Rectal smooth muscle tissue (tissue), 1 donor: Measurements from ENCODE around the gene SCYGR1.
"Not testable (repeated sequence)": the region's sequence is repeated elsewhere in the genome, so short reads cannot be mapped to it uniquely, and the experiment has no call there.

Source experiments
- H3K27ac ChIP-seq: one replicate; pipeline ENCODE4 v1.7.0; 2013; ENCODE audit warnings: low read depth, low read length, inconsistent platforms
- H3K27me3 ChIP-seq: one replicate; pipeline ENCODE4 v1.7.0; 2013; ENCODE audit warnings: low read length; ENCODE audit not compliant: control insufficient read depth, insufficient read depth
- H3K36me3 ChIP-seq: one replicate; pipeline ENCODE4 v1.7.0; 2013; ENCODE audit warnings: low read length; ENCODE audit not compliant: control insufficient read depth, insufficient read depth
- H3K4me1 ChIP-seq: one replicate; pipeline ENCODE4 v1.7.0; 2013; ENCODE audit warnings: low read length; ENCODE audit not compliant: control insufficient read depth, insufficient read depth
- H3K4me3 ChIP-seq: one replicate; pipeline ENCODE4 v1.7.0; 2013; ENCODE audit warnings: low read length
- H3K9ac ChIP-seq: one replicate; pipeline ENCODE4 v1.7.0; 2013; ENCODE audit warnings: low read length

SCYGR1 gene

GRCh38 chr2:227397562-227397961 is 9.8 kb upstream of the SCYGR1 start:
- H3K36me3 ChIP-seq = no peaks in the 10 kb centered on the region
- H3K27me3 ChIP-seq = no peaks in the 10 kb centered on the region
- H3K4me1 ChIP-seq = no peaks in the 10 kb centered on the region
- H3K4me3 ChIP-seq = no peak overlapping the region
- H3K9ac ChIP-seq = no peak overlapping the region
- no peak overlapping the region for H3K27ac ChIP-seq

GRCh38 chr2:227395556-227395955 is 7.8 kb upstream of the SCYGR1 start:
- Histone ChIP-seq H3K36me3 (no peaks in the 10 kb centered on the region), H3K4me1 (no peaks in the 10 kb centered on the region), H3K27me3 (no peaks in the 10 kb centered on the region), H3K4me3 (no peak overlapping the region), H3K9ac (no peak overlapping the region), H3K27ac (no peak overlapping the region)

GRCh38 chr2:227394401-227394800 is 6.7 kb upstream of the SCYGR1 start:
- Histone ChIP-seq H3K9ac (no peak overlapping the region), H3K36me3 (no peaks in the 10 kb centered on the region), H3K27ac (no peak overlapping the region), H3K4me1 (no peaks in the 10 kb centered on the region), H3K4me3 (no peak overlapping the region), H3K27me3 (no peaks in the 10 kb centered on the region)

GRCh38 chr2:227390468-227391256 is 2.9 kb upstream of the SCYGR1 start:
- Histone ChIP-seq H3K4me1 (no peaks in the 10 kb centered on the region), H3K27ac (no peak overlapping the region), H3K27me3 (no peaks in the 10 kb centered on the region), H3K9ac (no peak overlapping the region), H3K4me3 (no peak overlapping the region), H3K36me3 (no peaks in the 10 kb centered on the region)

GRCh38 chr2:227389661-227390060 is 1.9 kb upstream of the SCYGR1 start:
- Histone ChIP-seq H3K27ac (no peak overlapping the region), H3K4me1 (no peaks in the 10 kb centered on the region), H3K36me3 (no peaks in the 10 kb centered on the region), H3K27me3 (no peaks in the 10 kb centered on the region), H3K9ac (no peak overlapping the region), H3K4me3 (no peak overlapping the region)

- H3K4me3 ChIP-seq = no peak overlapping the region
- H3K4me1 ChIP-seq = no peaks in the 10 kb centered on the region
- H3K9ac ChIP-seq = no peak overlapping the region
- no peak overlapping the region for H3K27ac ChIP-seq
- H3K36me3 ChIP-seq = no peaks in the 10 kb centered on the region
- no peaks in the 10 kb centered on the region for H3K27me3 ChIP-seq
Measured at GRCh38 chr2:227389231-227389630, 1.5 kb upstream of the SCYGR1 start.

GRCh38 chr2:227388537-227389011 is 825 bp upstream of the SCYGR1 start:
- no peak overlapping the region for H3K9ac ChIP-seq
- no peaks in the 10 kb centered on the region for H3K4me1 ChIP-seq
- H3K27ac ChIP-seq = no peak overlapping the region
- H3K4me3 ChIP-seq = no peak overlapping the region
- no peaks in the 10 kb centered on the region for H3K36me3 ChIP-seq
- H3K27me3 ChIP-seq = no peaks in the 10 kb centered on the region

GRCh38 chr2:227386630-227387029 is 1.1 kb downstream of the SCYGR1 start:
- Histone ChIP-seq H3K36me3 (no peaks in the 10 kb centered on the region), H3K27ac (no peak overlapping the region), H3K9ac (no peak overlapping the region), H3K27me3 (no peaks in the 10 kb centered on the region), H3K4me1 (no peaks in the 10 kb centered on the region), H3K4me3 (no peak overlapping the region)

GRCh38 chr2:227383686-227384085 is 4.1 kb downstream of the SCYGR1 start:
- H3K27me3 ChIP-seq = no peaks in the 10 kb centered on the region
- H3K4me3 ChIP-seq = no peak overlapping the region
- H3K36me3 ChIP-seq = no peaks in the 10 kb centered on the region
- no peaks in the 10 kb centered on the region for H3K4me1 ChIP-seq
- no peak overlapping the region for H3K27ac ChIP-seq
- H3K9ac ChIP-seq = no peak overlapping the region

GRCh38 chr2:227382241-227382835 is 5.4 kb downstream of the SCYGR1 start:
- not testable (repeated sequence) for H3K9ac ChIP-seq, H3K4me1 ChIP-seq, H3K27ac ChIP-seq, H3K4me3 ChIP-seq, H3K36me3 ChIP-seq, H3K27me3 ChIP-seq

- Histone ChIP-seq H3K27me3 (no peaks in the 10 kb centered on the region), H3K4me1 (no peaks in the 10 kb centered on the region), H3K9ac (no peak within 1 kb of the TSS), H3K4me3 (no peak within 1 kb of the TSS), H3K36me3 (no peaks in the 10 kb centered on the region), H3K27ac (no peak within 1 kb of the TSS)
Measured at GRCh38 chr2:227379095-227379494, 8.7 kb downstream of the SCYGR1 start, which contains the start of gene TM4SF20. TM4SF20 (minus strand) TSS chr2:227379306; CDS start chr2:227379268, 38 bp downstream.

GRCh38 chr2:227378371-227378782 is 9.4 kb downstream of the SCYGR1 start:
- H3K27ac ChIP-seq = no peak overlapping the region
- no peaks in the 10 kb centered on the region for H3K4me1 ChIP-seq
- H3K9ac ChIP-seq = no peak overlapping the region
- H3K36me3 ChIP-seq = no peaks in the 10 kb centered on the region
- H3K4me3 ChIP-seq = no peak overlapping the region
- H3K27me3 ChIP-seq = no peaks in the 10 kb centered on the region
